ENCODE data around the gene STK17A.

GRCh38 chr7:43550427-43550826, 32.5 kb upstream of the STK17A start:
- TF ChIP-seq CTCF (IDR thresholded peaks at IDR 0.05) (no peak), POLR2A (IDR thresholded peaks at IDR 0.05) (no peak)
